ENCODE results near the gene TPK1. TPM values are rescaled to one million over a fixed set of nuclear protein-coding genes. Genes with fewer than 3 reads are reported as not detected.

The TPK1 gene
- total RNA-seq, 1 experiment from 2014 or later, result 3.1 TPM

- WGBS (ENCODE audit: extremely low coverage, insufficient read length, low lambda C conversion rate), result no CpG with 5 or more reads among the region's 6 CpGs
- Histone ChIP-seq H3K23ac (ENCODE audit: insufficient read length, low read depth, low read length) (no peak overlapping the region), H3K9ac (ENCODE audit: extremely low read depth, insufficient read length, low read length) (no peak overlapping the region), H3K79me2 (ENCODE audit: insufficient read depth, low read length) (no peaks in the 10 kb centered on the region), H2BK15ac (ENCODE audit: low read depth, low read length) (no peak overlapping the region), H4K20me1 (ENCODE audit: control insufficient read depth, insufficient read depth, insufficient read length) (no peaks in the 10 kb centered on the region), H3K4me1 (ENCODE audit: insufficient read depth, low read length) (peaks cover 2% of the 10 kb centered on the region; the same call in 1 of the 2 replicates), H3K79me1 (ENCODE audit: insufficient read depth, low read depth, low read length, poor library complexity, severe bottlenecking) (no peaks in the 10 kb centered on the region), H3K18ac (ENCODE audit: insufficient read length, low read depth, low read length) (no peak overlapping the region), H2BK120ac (ENCODE audit: low read depth, low read length, poor library complexity, severe bottlenecking) (no peak overlapping the region), H2BK20ac (ENCODE audit: low read depth, low read length, poor library complexity, severe bottlenecking) (no peak overlapping the region), H3K27ac (ENCODE audit: insufficient read length, low read depth, low read length) (no peak overlapping the region), H3K56ac (ENCODE audit: insufficient read length, low read depth, low read length) (no peak overlapping the region), H2BK12ac (ENCODE audit: insufficient read length, low read depth, low read length) (no peak overlapping the region), H4K91ac (ENCODE audit: insufficient read length, low read depth, low read length) (no peak overlapping the region), H3K27me3 (ENCODE audit: insufficient read depth, low read length) (no peaks in the 10 kb centered on the region), H3K14ac (ENCODE audit: insufficient read depth, low read length) (no peak overlapping the region), H2AFZ (ENCODE audit: low read length) (no peak overlapping the region), H3K4ac (ENCODE audit: low read depth, low read length) (no peak overlapping the region), H4K5ac (ENCODE audit: insufficient read length, low read depth, low read length) (no peak overlapping the region), H3K23me2 (ENCODE audit: insufficient read length, low read depth, low read length, poor library complexity, severe bottlenecking) (no peaks in the 10 kb centered on the region), H3T11ph (ENCODE audit: low read length) (no peak overlapping the region), H3K9me3 (ENCODE audit: control insufficient read depth, low read depth, low read length) (no peaks in the 10 kb centered on the region), H2AK5ac (ENCODE audit: insufficient read length, low read length) (no peak overlapping the region), H4K8ac (replicated peaks; ENCODE audit: insufficient read length, low read depth, low read length) (no peak overlapping the region), H3K4me2 (ENCODE audit: insufficient read depth, insufficient read length, low read length) (no peak overlapping the region), H2BK5ac (ENCODE audit: insufficient read length, low read length) (no peak overlapping the region)
- DNase-seq, result no peak
- H3K4me1 Mint-ChIP-seq, result peaks cover 28 to 30% of the 10 kb centered on the region in 2 experiments
- H3K4me3 Mint-ChIP-seq, result no peak overlapping the region
- no peaks in the 10 kb centered on the region; a peak in 1 of 7 replicates for H3K36me3 Mint-ChIP-seq (ENCODE audit: insufficient read depth in 1 of 3, low read depth in 3 of 3)
- H3K9me3 Mint-ChIP-seq, result no peaks in the 10 kb centered on the region
- peak overlapping the region in 1 of 3 experiments; percentile 39; a peak in 2 of 7 replicates for H3K27ac Mint-ChIP-seq
- no peaks in the 10 kb centered on the region for H3K27me3 Mint-ChIP-seq (ENCODE audit: low read depth)
- TF ChIP-seq CTCF (conservative IDR thresholded peaks at IDR 0.05), result no peak
These were observed 153.1 kb downstream of the TPK1 start for GRCh38 chr7:144682581-144683280.

Measured in H9 (cell line).